LNCaP clone FGC (cell line): ENCODE data around the gene ITGB1BP2.
A peak's percentile ranks its signal among the peaks of the same experiment; 100 is the strongest.
"Not testable (repeated sequence)": the region's sequence is repeated elsewhere in the genome, so short reads cannot be mapped to it uniquely, and the experiment has no call there.

Experiments used
- DNase-seq: peaks from one replicate; pipeline ENCODE4 v3.0.0-alpha.2; 2011; ENCODE audit warnings: low read depth
- H3K4me3 ChIP-seq: 2 replicates; pipeline ENCODE4 v1.5.1; 2011; ENCODE audit warnings: mild to moderate bottlenecking, low read depth, low read length, control low read depth
- TF ChIP-seq, protein P1 (sequence below): IDR thresholded peaks from 2 replicates; pipeline ENCODE4 v1.5.1; 2012; ENCODE audit warnings: mild to moderate bottlenecking; ENCODE audit not compliant: control insufficient read depth, insufficient read depth; ENCODE audit errors: extremely low read depth

ITGB1BP2 gene

DNA sequence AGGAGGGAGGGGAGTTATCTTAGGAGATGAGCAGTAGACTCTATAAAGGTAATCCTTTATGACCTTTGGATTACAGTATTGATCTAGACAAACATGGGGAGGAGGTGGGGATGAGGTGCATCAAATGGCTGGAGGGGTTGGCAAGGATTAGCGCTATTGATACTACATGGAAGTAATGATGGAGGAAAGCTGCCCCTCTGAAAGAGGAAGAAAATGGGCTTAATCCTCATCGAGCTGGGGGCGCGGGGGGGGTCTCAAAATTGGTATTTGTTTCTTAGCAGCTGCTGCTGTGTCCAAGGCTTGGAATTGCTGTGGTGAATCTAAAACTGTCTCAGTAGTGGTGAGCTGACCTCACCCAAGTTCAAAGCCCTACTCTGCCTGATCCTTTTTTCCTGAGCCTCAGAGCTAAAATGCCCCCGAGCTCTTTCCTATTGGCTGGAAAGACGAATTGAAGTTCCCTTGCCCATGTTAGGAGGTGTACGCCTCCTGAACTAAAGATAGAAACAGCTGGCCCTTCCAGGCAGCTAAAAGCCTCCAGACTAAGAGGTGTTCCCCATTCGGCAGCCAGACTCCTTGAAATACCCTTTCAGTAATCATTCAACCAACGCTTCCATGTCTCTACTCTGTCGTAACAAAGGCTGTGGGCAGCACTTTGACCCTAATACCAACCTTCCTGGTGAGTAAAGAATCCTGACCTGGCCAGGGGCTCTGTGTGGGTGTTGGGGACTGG is at the start of gene ITGB1BP2:
Gene ITGB1BP2 (plus strand): TSS at position 556 of the 730 bp plus-strand sequence. CDS start 57 bp downstream, at position 613.
- TF ChIP-seq, protein P1, sequence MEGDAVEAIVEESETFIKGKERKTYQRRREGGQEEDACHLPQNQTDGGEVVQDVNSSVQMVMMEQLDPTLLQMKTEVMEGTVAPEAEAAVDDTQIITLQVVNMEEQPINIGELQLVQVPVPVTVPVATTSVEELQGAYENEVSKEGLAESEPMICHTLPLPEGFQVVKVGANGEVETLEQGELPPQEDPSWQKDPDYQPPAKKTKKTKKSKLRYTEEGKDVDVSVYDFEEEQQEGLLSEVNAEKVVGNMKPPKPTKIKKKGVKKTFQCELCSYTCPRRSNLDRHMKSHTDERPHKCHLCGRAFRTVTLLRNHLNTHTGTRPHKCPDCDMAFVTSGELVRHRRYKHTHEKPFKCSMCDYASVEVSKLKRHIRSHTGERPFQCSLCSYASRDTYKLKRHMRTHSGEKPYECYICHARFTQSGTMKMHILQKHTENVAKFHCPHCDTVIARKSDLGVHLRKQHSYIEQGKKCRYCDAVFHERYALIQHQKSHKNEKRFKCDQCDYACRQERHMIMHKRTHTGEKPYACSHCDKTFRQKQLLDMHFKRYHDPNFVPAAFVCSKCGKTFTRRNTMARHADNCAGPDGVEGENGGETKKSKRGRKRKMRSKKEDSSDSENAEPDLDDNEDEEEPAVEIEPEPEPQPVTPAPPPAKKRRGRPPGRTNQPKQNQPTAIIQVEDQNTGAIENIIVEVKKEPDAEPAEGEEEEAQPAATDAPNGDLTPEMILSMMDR: no peak
- H3K4me3 ChIP-seq: no peak within 1 kb of the TSS
- no peak for DNase-seq

DNA sequence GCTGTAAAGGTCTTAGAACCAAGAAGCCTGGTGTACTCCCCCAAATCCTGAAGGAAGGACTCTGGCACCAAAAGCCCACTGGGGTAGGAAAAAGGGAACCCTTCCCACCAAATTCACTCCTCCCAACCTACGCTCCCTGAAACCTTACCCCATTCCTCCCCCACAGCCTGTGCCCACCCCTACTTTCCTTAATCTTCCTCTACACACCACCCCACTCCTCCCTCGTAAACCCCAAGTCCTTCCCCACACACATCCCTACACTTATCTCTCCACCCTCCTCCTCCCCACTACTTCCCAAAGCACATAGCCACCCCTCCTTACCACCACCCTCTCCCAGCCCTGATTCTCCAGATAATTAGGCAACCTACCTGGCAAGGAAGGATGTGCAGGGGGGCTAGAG is 49.3 kb upstream of the ITGB1BP2 start:
- DNase-seq: no peak
- TF ChIP-seq, protein P1: no peak
- no peak overlapping the region for H3K4me3 ChIP-seq

DNA sequence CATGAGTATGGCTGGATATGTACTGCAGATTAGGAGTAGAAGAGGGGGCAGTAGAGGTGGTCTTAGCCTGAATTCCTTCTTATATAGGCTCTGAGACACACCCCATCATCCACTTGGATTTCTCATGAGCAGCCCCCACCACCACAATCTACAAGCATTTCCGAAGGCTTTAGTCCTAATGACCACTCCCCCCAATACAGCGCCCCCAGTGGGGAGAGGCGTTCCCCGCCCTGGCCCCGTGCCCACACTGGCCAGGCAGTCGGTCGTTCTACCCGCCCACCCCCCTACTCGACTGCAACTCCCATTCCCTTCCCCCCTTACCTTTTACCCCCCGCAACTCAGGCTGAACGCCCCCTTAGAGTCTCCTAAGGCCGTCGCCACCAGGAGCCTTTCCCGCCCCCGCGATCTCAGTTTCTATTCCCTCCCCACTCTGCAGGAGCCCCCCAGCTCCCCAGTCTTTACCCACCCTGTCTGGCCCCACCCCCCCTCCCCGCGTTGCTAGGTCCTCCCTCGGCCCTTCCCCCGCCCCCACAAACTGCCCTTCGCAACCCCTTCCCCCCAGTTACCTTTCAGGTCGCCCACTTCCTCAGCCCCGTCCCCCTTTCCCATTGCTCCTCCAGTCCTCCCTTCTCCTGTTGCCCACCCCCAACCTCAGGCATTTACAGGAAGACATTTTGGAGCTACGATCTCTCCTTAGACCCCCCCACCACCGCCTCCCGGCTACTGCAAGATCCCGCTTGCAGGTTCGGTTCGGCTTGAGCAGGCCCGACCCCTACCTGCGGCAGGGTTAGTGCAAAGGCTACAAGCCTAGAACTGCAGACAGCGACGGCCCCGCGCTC is 48.1 kb upstream of the ITGB1BP2 start:
- no peak for DNase-seq
- TF ChIP-seq, protein P1: peak; percentile 57

DNA sequence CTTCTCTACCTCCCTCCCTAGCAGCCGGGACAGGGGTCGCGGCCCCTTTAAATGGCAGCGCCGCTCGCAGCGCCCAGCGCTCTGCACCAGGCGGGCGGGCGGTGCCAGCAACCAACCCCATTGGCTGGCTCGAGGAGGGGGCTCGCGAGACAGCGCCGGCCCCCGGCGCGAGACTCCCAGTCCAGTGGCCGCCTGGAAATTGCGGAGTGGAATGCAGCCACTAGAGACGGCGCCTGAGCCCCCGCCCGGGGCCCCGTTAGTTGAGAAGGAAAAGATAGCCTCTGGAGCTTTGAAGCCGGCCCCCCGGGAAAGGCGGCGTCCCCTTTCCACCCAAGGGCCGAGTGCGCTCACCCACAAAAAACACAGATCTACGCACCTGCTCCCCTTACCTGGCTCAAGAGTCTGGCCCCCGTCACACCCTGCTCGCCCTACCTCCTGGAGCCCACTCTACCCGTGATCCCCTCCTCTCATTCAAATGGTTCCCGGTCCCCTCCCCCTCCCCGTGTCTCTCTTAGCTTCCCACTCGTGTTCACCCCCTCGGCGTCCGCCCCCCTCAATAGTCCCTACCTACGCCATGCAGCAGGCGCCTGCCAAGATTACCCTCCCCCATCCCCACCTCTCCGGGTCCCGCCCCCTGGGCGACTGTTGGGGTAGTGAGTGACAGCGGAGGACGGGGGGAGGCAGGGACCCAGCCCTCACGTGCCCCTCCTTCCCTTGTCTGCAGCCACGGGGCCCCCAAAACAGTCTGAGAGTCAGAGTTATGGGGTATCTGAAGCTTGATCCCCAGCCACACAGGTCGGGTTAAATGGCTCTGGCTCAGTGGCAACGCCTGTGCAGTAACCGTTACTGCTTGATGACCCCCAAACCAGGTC is 47.2 kb upstream of the ITGB1BP2 start, which contains the start of gene ZMYM3:
Gene ZMYM3 (minus strand): TSS at position 49 of the 872 bp plus-strand sequence. CDS start 885 bp downstream, outside the sequence.
- peak within 1 kb of the TSS; percentile 77 for H3K4me3 ChIP-seq
- TF ChIP-seq, protein P1: no peak
- DNase-seq: peak; percentile 47

More for the DNA sequence above, 48.1 kb upstream of the ITGB1BP2 start:
- H3K4me3 ChIP-seq: peak overlapping the region; percentile 77

DNA sequence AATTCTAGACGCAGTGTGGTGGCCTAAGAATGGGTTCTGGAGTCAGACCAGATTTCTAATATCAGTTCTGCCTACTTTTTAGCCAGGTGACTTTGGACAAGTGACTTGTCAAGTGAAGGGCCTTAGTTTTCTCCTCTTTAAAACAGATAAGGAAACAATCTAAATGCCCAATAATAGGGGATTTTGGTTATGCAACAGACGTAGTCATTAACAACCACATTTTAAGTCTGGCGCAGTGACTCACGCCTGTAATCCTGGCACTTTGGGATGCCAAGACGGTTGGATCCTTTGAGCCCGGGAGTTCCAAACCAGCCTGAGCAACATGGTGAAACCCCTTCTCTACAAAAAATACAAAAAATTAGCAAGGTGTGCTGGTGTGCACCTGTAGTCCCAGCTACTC is 45.5 kb upstream of the ITGB1BP2 start:
- TF ChIP-seq, protein P1: no peak
- H3K4me3 ChIP-seq: no peak overlapping the region
- no peak for DNase-seq

DNA sequence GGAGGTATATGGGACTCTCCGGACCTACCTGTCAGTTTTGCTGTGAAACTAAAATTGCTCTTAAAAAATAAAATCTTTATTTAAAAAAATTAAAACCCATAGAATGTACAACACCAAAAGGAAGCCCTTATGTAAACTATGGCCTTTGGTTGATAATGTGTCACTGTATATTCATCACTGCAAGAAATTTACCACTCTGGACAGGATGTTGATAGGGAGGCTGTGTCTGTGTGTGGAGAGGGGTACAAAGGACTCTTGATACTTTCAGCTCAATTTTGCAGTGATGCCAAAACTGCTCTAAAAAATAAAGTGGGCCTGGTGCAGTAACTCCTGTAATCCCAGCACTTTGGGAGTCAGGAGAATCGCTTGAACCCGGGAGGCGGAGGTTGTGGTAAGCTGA is 44.7 kb upstream of the ITGB1BP2 start:
- no peak for DNase-seq
- H3K4me3 ChIP-seq: no peak overlapping the region
- TF ChIP-seq, protein P1: no peak

DNA sequence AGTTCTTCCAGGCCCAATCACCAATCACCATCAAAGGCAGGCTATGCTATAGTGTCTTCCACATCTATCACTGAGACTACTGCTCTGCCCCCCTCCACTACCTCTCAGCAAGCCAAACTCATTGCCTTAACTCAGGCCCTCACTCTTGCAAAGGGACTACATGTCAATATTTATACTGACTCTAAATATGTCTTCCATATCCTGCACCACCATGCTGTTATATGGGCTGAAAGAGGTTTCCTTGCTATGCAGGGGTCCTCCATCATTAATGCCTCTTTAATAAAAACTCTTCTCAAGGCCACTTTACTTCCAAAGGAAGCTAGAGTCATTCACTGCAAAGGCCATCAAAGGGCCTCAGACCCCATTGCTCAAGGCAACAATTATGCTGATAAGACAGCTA is 32.9 kb upstream of the ITGB1BP2 start:
- H3K4me3 ChIP-seq, DNase-seq: not testable (repeated sequence)
